Activated T-helper 1 cell treated with anti-CD3 and anti-CD28 coated beads, Interleukin-2, amount 50 U/mL, for 16 hours (primary cell): Measurements from ENCODE around the gene CADM1.

Experiments used
- DNase-seq, 2 donors: peaks; one replicate each; pipeline ENCODE4 v3.0.0-alpha.2; 2020; ENCODE audit warnings: low read depth in 1 of 2, low spot score in 1 of 2

CADM1 gene

DNA sequence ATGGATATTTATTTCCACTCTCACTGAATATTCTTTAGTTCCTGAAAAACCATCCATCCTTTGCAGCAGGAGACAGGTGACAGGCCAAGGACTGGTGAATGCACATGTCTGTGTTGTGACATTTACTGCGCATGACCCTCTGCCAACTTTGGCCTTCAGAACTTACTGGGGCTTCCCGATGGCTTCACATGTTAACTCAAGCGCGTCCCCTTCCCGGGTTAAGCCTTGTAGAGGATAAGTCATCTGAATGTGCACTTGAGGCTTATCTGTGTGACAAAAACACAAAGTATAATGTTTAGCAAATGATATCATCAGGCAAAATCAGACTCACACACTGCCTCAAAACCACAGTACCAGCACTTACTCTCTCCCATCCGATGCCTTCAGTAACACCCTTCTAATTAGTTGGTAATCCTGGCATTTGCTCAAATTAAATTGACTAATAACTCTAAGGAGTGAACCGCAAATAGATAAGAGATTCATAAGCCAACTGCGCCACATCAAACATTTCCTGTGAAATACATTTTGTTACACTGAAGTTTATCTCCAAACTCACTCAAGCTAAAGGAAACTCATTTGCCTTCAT is 286.4 kb downstream of the CADM1 start:
- no peak for DNase-seq

DNA sequence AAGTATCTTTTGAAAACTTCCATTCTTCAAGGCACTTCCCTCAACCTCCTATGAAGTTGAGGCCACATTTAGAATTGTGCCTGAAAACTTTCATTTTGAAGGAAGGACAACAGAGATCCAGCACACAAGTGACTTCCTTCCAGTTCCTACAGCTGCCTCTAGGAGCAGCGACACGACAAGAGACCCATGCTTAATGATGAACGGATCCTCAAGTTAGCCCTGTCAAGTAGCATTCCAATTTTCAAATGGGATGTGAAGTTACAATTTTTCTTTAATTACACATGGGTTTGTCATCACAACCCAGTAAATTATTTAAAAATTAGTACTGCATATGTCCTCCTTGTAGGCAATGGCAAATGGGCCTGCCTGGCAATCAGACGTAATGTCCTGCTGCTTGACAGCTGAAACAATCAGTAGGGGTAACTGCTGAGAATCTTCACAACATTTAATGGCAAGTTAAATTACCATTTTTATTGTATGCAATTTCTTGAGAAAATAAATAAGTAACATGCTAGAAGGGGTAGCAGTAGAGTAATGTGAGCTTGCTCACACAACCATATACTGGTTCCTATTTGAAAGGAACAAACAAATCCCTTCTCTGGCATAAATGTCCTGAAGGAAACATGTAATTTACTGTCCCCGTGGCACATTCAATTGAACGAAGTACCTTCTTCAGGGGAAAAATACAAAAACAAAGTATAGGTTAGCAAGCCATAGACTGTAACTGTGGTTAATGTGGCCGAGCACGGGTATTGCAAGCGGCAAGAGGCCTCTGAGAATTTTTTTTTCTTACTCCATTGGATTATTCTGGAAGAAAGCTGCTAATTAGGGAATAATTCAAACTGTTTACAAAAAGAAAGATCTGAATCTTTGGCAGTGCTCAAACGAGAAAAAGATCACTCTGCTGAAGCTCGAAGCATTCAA is 288.3 kb downstream of the CADM1 start:
- DNase-seq = no peak

DNA sequence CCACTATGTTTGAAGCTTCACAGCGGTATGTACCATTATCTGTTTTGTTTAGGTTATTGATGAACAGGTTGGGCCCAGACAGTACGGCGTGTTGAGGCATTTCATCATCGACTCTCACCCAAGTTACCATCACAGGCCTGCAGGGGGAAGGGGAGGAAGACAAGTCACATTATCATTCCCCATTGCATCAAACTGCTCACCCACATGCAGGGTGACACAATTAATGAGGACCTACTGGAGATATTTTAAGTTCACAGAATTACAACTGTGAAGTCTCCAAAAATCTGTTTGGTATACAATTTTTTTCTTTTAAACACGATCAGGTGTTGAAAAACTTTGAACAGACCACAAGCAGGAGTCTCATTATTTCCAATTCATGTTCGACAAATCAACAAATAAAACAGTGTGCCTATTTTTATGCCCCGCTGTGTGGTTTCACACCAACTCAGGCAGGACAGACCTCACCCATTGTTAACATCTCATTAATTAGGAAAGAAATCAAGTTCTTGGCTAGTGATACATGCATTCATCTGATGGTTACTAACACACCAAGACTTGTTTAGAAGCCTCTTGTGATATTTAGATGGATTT is 289.5 kb downstream of the CADM1 start:
- no peak for DNase-seq

- no peak for DNase-seq
Observed at GRCh38 chr11:115213007-115213406, 291.2 kb downstream of the CADM1 start.

GRCh38 chr11:115208808-115209259 is 295.4 kb downstream of the CADM1 start:
- DNase-seq = no peak

GRCh38 chr11:115207916-115208315 is 296.3 kb downstream of the CADM1 start:
- no peak for DNase-seq

- no peak for DNase-seq
Observed at GRCh38 chr11:115207166-115207591, 297.0 kb downstream of the CADM1 start.

DNA sequence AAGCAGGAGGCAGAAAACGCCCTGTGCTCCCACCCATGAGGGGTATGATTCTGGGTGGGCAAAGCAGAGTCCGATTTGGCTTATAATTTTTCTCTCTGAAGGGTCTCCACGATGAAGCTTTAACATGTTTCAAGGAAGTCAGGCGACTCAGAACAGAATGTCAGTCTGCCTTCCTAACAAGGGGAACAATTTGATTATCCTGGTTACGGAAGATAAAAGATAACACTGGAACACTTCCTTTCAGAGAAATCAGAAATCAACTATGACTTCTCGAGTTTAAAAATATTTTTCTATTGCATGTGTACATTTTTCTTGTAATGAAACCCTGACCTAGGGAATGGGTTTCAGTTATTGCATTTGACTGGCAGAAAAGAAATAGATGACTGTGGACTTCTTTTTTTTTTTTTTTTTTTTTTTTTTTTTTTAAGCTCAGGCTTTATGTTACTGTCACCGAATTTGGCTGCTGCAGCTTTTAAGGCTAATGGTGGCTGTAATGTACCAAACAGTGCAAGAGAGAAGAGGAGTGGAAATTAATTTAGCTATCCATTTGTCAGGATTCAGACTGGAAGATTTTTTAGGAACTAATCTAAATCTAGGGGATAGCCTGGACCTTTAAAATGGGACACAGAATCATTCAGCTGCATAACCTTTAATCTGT is 297.7 kb downstream of the CADM1 start:
- DNase-seq = no peak

GRCh38 chr11:115202900-115203552 is 301.2 kb downstream of the CADM1 start:
- no peak for DNase-seq

DNA sequence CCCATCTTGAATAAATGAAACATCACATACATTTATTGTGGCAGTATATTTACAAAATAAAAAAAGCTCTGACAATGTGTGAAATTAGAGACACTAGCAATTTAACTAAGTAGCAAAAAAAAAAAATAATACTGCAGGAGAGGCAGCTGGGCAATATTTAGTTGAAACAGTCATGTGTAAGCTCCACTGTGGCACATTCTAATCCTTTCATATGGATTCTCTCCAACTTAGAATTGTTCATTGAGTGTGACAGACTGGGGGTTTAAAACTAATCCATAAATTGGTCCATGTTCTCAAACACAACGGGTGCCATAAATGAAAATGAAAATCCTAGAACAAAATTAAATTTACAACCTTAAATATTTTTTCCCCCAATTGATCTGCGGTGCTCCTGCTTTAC is 302.1 kb downstream of the CADM1 start:
- DNase-seq = no peak

- DNase-seq = no peak
Observed at GRCh38 chr11:115201111-115201792, 303.0 kb downstream of the CADM1 start.

- no peak for DNase-seq
Observed at GRCh38 chr11:115199481-115200069, 304.6 kb downstream of the CADM1 start.

DNA sequence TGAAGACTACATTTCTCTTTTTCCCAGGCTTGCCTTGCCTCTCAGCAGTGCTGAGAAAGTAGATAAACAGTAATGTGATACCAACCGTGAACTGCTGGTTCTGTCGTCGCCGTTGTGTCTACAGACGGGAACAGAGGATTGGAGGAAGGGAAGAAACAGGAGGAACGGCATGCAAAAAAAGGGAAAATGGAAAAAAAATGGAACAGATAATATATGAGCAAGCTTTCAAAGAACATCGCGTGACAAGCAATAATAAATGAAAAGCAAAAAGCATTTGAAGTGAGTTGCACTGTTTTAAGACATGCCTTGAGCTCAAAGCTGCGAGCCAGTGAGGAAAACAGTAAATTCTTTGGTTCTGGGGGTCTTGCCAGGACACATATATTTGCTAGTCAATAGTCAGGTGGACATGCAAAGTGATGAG is 305.9 kb downstream of the CADM1 start:
- no peak for DNase-seq

DNA sequence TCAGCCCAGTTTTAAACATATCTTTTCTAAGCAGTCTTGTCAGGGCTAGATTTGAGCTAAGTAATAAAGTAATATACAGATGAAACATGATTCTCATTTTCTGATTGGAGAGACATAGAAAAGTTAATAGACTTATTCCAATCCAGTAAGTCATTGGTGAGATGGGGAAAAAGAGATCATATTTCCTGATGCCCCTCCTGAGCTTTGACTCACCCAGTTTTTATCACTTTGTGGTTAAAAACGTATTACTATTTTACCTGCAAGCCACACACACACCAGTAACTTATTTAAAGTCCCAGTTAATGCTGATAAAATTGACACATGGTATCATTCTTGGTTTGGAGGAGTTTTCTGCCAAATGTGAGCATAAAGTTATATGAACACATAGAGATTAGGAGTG is 306.8 kb downstream of the CADM1 start:
- no peak for DNase-seq

DNA sequence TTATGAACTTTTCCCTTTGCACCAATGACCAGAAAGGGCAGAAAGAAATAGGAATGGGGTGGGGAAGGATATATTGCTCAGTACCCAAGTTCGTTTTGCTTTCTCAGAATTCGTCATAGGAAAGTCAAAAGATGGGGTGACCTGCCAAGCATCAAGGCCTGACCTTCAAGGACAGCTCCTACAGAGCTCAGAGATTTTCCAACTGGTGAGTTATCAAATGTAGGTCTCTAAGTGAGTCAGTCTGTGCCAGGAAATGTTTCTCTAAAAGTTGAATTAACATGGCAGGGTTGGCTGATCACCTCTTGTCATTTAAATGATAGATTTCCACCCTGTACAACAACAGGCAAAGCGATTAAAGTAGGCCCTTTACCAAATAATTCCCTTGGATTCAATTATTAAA is 307.2 kb downstream of the CADM1 start:
- DNase-seq = no peak

DNA sequence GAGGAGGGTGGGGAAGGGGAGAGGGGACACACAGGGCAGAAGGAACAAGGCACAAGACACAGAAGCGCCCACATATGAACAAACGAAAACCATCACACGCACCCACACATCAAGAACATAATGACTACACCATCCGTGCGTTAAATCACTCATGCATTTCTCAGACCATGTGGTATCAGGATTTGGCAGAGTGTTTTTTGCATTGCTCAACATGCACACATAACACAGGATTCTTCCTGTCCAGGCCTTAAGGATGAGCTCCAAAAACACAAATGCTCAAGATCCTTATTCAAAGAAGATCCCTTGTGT is 309.5 kb downstream of the CADM1 start:
- DNase-seq = no peak

DNA sequence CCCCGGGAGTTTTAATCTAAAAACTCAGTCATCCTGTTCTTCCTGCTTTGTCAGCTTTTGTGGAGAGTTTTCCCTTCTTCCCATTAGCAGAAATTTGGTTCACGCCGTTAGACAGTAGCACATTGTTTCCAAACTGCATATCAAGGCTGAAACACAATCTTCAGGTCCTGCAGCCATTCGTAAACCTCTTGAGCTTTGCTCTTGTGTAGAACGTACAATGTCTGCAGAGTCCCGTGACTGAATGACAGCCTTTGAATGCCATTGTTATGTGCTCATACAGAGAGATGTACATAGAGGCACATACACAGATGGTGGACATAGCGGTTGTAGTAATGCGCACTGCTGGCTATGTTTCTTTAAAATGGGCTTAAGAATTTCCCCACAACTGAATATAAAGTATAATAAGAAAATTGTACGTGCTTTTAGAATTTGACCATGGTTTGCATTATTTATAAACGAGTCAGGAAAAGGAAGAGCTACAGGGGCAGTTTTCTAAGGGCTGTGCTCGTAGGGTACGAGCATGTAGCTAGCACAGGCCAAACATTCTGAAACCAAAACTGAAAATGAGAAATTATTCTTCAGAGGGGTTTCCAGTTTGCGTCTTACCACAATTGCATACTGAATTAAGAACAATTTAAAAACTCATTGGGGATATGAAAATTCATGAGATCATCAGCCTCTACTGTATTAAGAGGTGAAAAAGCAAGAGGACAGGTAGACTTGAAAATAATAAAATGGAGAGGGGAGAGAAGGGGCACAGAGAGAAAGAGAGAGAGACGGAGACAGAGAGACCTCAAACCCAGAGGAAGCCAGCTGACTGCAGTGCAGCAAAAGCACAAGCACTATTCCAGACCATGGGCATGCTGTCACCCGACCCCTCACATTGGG is 310.1 kb downstream of the CADM1 start:
- DNase-seq = no peak

DNA sequence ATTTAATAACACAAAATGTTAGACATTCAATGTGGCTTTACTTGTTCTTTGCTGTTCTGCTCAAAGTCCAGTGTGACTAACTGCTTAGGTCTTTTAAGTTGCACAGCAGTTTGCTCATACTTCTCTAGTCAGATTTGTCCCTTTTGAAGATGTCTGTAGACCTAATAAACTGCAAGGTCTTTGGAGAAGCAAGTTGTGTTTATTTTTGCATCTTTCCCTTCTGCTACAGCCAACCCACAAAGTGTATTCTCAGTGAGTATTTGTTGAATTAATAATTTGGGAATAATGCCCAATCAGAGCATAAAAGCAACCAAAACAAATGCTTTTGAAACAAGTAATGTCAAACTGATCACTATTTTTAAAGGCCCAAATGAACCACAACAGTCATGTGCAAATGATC is 312.5 kb downstream of the CADM1 start:
- DNase-seq = no peak

- no peak for DNase-seq
Observed at GRCh38 chr11:115190196-115190595, 314.0 kb downstream of the CADM1 start.
